GM21423 (cell line): ENCODE data around the gene LTBP1.

Experiments
- ATAC-seq: cut with Tn5 transposase; IDR thresholded peaks from one replicate; pipeline ENCODE4 v1.9.1; 2021; ENCODE audit warnings: mild to moderate bottlenecking, moderate library complexity; ENCODE audit not compliant: unreplicated experiment

Gene LTBP1

DNA sequence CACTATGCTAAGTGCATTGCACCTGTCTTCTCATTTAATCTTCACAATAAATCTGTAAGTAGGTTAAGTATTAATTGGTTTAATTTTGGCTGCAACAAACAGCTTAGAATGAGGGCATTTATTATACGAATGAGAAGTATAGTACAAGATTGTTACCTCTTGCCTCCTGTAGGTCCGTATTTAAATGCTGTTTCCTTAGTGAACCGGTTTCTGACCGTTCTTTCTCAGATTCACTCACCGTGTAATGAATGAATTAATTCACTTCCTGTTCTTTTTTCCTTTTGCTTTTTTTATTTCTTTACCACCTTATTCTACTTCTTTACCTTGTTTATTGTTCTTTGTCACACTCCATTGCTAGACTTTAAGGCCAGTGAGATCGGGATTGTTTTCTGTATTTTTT, 375.9 kb downstream of the LTBP1 start:
- ATAC-seq: no peak

DNA sequence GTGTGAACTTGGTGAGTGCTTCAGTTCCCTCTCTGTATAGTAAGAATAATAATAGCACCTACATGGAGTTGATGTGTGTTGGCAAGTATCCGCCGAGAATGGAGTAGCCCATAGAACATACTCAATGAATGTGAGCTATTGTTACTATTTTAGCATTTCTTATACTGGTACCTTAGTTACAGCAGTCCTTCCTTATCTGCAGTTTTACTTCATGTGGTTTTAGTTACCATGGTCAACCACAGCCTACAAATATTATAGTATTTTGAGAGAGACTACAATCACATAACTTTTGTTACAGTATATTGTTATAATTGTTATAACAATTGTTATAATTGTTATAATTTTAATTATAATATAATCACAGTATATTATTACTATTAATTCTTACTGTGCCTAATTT, 377.2 kb downstream of the LTBP1 start:
- no peak for ATAC-seq

GRCh38 chr2:33326100-33326499, 379.3 kb downstream of the LTBP1 start:
- no peak for ATAC-seq

DNA sequence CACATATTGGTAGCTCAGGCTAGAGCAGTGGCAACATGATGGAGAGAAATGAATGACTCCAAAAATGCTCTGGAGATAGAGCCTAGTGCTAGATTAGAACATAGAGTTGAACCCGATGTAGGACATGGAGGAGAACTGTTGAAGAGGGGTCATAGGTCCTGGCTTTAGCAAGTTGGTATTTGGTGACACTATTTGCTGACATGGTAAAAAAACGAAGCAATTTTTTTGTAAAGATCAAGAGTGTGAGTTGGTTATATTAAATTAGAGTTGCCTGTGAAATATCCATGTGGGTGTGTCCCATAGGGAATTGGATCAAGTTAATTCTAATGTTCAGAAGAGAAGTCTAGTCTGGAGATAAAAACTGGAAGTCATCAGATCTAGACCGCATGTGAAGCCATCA, 386.7 kb downstream of the LTBP1 start:
- ATAC-seq: no peak

- no peak for ATAC-seq
These were observed 387.3 kb downstream of the LTBP1 start for GRCh38 chr2:33334083-33334482.

DNA sequence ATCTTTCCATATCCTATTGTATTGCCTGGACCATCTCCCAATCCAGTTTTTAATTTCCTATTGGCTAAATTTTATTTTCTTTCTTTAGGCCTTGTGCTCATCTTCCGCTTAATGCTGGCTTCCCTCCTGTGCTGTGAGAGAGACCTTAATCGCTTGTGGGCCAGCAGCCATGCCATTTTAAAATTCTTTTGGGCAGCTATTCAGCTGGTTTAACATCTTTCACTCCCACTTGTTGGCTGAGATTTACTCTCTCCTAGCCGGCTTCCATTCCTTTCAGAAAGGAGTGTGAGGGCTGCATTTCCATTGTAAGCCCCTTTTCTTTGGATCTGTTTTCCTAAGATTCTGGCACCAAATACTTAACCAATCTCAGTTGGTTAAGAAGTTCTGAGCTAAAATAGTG, 388.8 kb downstream of the LTBP1 start:
- no peak for ATAC-seq

- peak; percentile 75 for ATAC-seq
These were observed 389.4 kb downstream of the LTBP1 start for GRCh38 chr2:33336036-33336625.

GRCh38 chr2:33337385-33337960, 390.7 kb downstream of the LTBP1 start:
- ATAC-seq: no peak

DNA sequence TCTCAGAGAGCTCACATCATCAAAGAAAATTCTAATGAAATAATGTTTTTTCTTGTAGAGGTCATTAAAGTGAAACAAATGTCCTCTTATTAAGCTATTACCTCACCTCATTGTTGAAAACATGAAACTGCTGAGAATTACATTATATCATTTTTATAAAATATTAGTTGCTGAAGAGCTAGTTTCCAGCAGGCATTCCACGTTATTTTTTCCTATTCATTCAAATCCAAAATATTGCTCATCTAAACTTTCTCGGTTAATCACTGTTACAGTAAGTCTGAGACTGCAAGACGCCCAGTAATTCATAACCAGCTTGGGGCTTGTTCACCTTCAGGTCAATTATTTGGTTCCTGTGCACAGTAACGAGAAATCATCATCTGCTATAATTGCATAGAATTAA, 391.2 kb downstream of the LTBP1 start:
- ATAC-seq: no peak

DNA sequence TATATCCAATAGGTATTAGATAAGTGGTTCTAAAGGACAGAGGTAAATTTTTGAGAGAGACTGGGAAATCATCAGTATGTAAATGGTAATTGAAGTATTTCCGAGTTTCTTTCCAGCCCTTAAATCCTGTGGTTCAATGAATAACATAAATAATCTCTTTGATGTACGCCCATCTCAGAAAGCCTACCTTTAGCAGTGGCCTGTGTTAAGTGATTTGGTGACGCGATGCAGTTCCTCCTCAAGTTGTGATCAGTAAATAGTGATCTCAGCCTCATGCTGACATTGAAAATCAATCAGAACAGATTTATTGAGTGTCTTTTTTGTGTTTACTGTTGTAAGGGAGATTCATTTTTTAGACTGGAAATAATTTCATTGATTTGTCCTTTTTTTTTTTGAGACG, 392.5 kb downstream of the LTBP1 start:
- no peak for ATAC-seq

DNA sequence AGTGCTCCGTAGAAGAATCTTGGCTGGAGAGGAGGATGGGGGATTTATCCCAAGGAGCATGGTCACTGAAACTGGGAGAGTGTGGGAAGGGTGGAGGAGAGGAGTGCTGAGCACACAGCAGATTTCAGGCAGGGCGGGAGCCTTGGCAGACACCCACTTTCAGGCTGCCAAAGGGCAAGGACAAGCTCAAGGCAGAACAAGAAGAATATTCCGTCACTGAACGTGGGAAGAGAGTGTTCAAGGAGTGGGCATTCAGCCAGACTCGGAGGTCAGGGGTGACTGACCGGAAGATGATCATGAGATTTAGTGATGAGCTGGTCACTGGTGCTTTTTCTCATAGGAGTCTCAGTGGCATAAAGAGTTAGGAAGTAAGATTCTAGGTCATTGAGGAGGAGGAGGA, 393.5 kb downstream of the LTBP1 start:
- ATAC-seq: no peak

DNA sequence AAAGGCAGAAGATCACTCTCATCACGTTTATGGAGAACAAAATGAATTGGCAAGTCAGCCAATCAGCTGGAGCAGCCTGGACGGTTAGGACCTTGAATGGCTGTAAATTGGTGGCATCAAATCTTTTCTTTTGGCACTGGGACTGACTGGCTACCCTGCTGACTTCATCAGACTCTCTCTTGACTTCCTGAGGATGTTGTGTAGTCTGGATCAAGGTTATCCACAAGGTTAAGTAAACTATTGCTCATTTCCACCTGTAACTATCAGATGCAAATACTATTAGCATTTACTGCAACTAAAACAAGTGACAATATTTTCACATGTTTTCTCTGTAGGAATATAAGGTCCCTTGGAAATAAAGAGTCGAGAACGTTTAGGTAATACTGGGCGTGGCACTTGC, 395.4 kb downstream of the LTBP1 start:
- no peak for ATAC-seq

DNA sequence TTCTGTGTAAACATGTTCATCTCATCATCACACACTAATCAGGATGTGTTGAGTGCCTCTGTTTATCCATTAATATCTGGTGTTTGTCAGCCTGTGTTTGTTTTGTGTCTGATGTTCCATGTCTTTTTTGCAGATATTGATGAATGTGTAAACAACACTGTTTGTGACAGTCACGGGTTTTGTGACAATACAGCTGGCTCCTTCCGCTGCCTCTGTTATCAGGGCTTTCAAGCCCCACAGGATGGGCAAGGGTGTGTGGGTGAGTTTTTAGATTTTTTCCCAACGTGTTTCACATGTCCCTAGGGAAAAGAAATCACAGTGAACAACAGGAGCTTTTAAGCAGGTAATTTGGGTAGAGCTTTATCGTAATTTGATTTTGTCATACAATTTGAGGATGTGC, 396.0 kb downstream of the LTBP1 start:
- ATAC-seq: no peak

GRCh38 chr2:33343387-33343895, 396.7 kb downstream of the LTBP1 start:
- ATAC-seq: no peak

GRCh38 chr2:33344230-33344629, 397.5 kb downstream of the LTBP1 start:
- no peak for ATAC-seq

DNA sequence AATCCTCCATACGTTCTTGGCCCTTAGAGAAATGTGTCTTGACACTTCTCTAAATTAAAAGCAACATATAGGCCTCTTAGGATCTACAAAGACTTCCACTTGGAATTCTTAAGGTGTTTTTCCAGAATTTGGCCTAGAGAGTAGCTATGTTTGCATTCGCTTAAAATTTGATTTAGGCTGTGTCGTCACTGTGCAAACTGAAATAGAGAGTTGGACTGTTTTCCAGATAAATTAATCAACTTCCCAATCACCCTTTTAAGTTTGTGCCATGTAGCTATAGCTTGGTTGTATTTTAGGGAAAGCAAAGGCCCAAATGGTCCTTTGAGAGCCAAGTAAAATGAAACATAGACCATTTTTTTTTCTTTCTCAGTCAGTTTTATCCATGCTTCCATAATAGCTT, 401.1 kb downstream of the LTBP1 start:
- ATAC-seq: no peak

- ATAC-seq: no peak
These were observed 403.9 kb downstream of the LTBP1 start for GRCh38 chr2:33350632-33351031.

GRCh38 chr2:33351781-33352180, 405.0 kb downstream of the LTBP1 start:
- no peak for ATAC-seq

- ATAC-seq: no peak
These were observed 408.2 kb downstream of the LTBP1 start for GRCh38 chr2:33354981-33355380.

GRCh38 chr2:33358878-33359277, 412.1 kb downstream of the LTBP1 start:
- ATAC-seq: no peak

DNA sequence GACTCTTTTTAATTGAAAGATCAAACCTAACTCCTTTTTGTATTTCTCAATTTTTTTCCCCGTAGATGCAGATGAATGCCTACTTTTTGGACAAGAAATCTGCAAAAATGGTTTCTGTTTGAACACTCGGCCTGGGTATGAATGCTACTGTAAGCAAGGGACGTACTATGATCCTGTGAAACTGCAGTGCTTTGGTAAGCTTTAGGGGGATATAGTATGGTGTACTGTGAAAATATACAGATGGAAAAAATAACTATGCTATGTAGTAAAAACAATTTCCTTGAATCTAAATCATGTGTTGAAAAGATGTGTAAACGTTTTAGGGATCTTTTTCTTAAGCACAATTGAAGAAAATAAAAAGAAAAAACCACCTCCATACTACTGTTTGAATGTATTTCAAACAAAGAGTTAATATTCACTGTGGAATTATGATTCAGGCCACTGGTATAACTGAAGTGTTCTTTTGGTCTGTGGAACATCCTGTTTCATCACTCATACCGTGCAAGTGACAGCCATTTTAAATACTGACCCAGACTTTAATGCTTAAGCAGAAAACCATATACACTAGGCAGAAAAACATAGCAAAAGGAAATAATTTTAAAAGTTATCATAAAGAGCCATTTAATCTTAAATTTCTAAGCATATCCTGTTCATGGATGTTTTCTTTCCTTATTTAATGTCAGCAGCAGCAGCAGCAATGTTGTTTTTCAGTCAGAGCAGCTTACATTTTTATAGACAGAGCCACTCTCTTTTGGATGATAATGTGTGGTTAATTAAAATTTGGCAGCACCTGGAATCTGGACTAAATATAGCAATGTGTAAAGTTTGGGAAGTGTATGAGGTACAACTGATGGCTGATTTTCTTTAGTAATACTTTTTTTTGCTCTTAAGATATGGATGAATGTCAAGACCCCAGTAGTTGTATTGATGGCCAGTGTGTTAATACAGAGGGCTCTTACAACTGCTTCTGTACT, 416.9 kb downstream of the LTBP1 start:
- ATAC-seq: no peak
